ENCODE measurements around the gene PHF12.

Gene PHF12

DNA sequence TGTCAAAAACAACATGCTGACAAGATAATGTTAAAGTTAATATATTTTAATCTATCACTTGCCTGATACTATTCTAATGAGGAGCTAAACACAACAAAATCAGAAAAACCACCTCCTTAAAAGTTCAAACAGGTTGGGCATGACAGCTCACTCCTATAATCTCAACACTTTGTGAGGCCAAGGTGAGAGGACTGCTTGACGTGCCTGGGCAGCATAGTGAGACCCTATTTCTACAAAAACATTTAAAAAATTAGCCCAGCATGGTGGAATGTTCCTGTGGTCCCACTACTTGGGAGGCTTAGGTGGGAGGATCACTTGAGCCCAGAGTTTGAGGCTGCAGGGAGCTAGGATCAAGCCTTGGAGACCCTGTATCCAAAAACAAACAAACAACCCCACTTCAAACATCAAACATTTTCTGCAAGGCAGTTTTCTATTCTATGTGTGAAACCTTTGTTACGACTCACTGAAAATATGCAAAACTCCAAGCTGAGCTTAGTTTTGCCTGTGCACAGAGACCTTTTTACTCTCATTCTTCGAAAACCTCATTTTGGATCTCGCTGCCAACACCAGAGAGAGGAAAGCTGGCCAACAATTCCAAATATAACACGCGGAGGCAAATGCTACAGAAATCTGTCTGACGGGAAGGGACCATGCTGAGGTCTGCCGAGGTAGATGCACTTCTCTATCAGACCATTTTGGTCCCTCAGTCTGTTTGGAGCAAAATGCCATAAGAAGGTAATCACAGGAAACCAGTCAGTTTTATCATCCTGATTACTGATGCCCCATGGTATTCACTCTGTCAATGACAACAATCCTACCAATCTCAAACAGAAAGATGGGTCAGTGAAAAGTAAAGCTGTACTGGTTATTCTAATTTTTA is 6.2 kb downstream of the PHF12 start:
- TF ChIP-seq, protein P1, sequence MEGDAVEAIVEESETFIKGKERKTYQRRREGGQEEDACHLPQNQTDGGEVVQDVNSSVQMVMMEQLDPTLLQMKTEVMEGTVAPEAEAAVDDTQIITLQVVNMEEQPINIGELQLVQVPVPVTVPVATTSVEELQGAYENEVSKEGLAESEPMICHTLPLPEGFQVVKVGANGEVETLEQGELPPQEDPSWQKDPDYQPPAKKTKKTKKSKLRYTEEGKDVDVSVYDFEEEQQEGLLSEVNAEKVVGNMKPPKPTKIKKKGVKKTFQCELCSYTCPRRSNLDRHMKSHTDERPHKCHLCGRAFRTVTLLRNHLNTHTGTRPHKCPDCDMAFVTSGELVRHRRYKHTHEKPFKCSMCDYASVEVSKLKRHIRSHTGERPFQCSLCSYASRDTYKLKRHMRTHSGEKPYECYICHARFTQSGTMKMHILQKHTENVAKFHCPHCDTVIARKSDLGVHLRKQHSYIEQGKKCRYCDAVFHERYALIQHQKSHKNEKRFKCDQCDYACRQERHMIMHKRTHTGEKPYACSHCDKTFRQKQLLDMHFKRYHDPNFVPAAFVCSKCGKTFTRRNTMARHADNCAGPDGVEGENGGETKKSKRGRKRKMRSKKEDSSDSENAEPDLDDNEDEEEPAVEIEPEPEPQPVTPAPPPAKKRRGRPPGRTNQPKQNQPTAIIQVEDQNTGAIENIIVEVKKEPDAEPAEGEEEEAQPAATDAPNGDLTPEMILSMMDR (IDR thresholded peaks at IDR 0.05; ENCODE audit: control insufficient read depth, extremely low read depth, insufficient read depth): no peak
- no peak for DNase-seq (ENCODE audit: low read depth)
- peak overlapping the region; percentile 15; the same call in 1 of the 2 replicates for H3K4me3 ChIP-seq (ENCODE audit: low read depth, low read length)

DNA sequence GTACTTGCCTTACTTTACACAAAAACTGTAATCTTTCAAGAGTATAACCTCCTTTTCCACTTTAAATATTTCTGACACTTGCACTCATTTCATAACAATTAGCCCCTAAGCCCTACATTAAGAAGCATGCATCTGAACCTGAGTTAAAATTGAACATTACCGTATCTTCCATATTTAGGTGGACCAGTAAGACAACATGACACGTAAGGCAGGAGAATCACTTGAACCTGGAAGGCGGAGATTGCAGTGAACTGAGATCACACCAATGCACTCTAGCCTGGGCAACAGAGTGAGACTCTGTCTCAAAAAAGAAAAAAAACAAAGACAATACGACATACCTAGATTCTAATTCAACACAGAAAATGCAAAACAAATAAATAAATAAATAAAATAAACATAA is 7.0 kb downstream of the PHF12 start:
- TF ChIP-seq, protein P1 (IDR thresholded peaks at IDR 0.05; ENCODE audit: control insufficient read depth, extremely low read depth, insufficient read depth): no peak
- H3K4me3 ChIP-seq (ENCODE audit: low read depth, low read length): no peak overlapping the region
- DNase-seq (ENCODE audit: low read depth): no peak

DNA sequence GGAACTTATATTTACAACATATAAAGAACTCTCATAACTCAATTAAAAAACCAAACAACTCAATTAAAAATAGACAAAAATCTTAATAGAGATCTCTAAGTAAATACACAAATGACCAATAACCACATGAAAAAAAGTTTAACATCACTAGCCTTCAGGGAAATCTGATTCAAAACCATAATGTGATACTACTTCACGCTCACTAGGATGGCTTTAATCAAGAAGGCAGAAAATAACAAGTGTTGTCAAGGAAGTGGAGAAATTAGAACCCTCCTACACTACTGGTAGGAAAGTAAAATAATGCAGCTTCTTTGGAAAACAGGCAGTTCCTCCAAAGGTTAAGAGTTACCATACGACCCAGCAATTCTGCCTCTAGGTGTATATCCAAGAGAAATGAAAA is 8.4 kb downstream of the PHF12 start:
- TF ChIP-seq, protein P1 (IDR thresholded peaks at IDR 0.05; ENCODE audit: control insufficient read depth, extremely low read depth, insufficient read depth): no peak

DNA sequence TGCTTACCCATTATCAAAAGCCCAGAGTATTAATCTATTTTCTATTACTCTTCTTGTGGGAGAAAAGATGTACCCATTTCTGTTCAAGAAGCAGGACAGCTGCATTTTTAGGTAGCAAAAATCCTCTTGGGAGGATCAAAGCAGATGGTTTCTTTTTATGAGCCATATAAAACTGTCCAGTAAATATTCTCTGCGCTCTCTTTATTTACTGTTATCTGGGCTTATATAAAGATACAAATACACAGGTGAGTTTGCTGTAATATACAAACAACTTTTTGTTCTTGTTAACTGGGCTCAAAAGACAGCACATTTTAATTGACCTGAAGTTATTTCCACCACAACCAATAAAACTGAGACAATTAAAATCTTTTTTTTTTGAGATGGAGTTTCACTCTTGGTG is 10.1 kb downstream of the PHF12 start:
- DNase-seq (ENCODE audit: low read depth): peak; percentile 93
- TF ChIP-seq, protein P1 (IDR thresholded peaks at IDR 0.05; ENCODE audit: control insufficient read depth, extremely low read depth, insufficient read depth): no peak
- peak overlapping the region; percentile 27; the same call in 1 of the 2 replicates for H3K4me3 ChIP-seq (ENCODE audit: low read depth, low read length)

More for the DNA sequence above, 8.4 kb downstream of the PHF12 start:
- H3K4me3 ChIP-seq (ENCODE audit: low read depth, low read length): no peak overlapping the region
- DNase-seq (ENCODE audit: low read depth): peak; percentile 75

DNA sequence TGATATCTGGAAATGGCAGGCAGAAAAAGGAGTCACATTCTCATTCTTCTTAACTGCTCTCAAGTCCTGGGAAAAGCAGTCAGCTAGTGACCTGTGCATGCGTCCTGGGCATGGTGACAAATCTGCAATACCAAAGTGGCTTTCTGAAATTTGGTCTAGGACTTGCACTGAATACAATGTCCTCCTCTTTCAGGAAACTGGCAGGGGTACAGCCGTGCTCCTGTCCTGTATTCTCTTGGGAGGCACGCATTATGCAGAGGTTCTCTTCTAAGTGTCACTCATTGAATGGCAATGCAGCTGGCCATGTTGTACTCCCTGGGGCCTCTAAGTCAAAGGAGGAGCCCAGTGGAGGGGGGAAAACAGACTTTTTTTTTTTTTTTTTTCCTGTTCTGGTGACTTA is 10.6 kb downstream of the PHF12 start:
- peak; percentile 84 for DNase-seq (ENCODE audit: low read depth)
- TF ChIP-seq, protein P1 (IDR thresholded peaks at IDR 0.05; ENCODE audit: control insufficient read depth, extremely low read depth, insufficient read depth): no peak
- H3K4me3 ChIP-seq (ENCODE audit: low read depth, low read length): peak overlapping the region; percentile 27; the same call in 1 of the 2 replicates

DNA sequence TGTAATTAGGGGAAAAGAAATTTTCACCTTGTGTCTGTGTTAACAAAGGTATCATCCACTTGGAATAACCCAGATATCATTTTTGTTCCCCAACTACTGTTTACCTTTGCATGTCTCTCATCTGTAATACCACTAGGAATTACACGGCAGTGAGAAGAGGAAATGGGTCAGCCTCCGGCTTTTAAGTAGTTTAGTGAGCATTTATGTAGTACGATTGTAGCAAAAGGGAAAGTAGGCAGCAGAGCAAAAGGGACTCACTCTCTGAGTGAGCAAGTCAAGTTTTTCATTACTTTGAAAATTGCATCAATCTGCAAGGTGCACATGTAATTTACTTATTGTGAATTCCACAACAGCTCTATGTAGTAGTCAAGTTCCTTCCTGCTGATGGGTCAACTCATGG is 11.2 kb downstream of the PHF12 start:
- TF ChIP-seq, protein P1 (IDR thresholded peaks at IDR 0.05; ENCODE audit: control insufficient read depth, extremely low read depth, insufficient read depth): no peak
- peak overlapping the region; percentile 27; the same call in 1 of the 2 replicates for H3K4me3 ChIP-seq (ENCODE audit: low read depth, low read length)
- no peak for DNase-seq (ENCODE audit: low read depth)
